ENCODE data around the gene XRRA1. TPM values are rescaled to one million over a fixed set of nuclear protein-coding genes. Genes with fewer than 3 reads are reported as not detected.

XRRA1 gene
- total RNA-seq, 1 experiment from 2014 or later: 17.3 TPM

DNA sequence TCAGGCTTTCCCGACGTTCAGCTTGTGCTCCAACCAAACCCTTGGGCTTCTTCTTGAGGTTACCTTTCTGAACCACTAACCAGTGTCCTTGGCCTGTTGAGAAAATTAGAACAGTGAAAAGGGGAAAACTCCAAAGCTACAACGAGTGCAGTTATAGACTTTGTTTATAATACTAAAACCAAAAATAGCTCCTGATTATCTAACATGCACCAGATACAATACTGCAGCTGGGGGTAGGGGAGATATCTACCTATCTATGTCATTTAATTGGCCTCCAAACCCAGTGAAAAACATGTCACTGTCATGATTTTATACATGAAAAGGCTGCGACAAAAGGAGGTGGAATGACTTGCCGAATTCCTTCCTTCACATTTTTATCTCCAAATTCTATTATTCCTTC lies 11.9 kb downstream of the XRRA1 start:
- Histone ChIP-seq H3K4me3 (replicated peaks in 1 of 2; ENCODE audit: low read depth in 1 of 2, low read length in 2 of 2) (no peak overlapping the region), H3K4me1 (ENCODE audit: control insufficient read depth in 1 of 2, insufficient read depth in 2 of 2, low read length in 2 of 2) (no peaks in the 10 kb centered on the region), H3K79me2 (ENCODE audit: insufficient read depth, low read length) (no peaks in the 10 kb centered on the region), H2AFZ (ENCODE audit: low read depth, low read length, poor library complexity, severe bottlenecking) (no peak overlapping the region), H3K27me3 (ENCODE audit: insufficient read depth, low read length) (no peaks in the 10 kb centered on the region), H3K27ac (ENCODE audit: low read depth, low read length) (no peak overlapping the region), H3K4me2 (ENCODE audit: low read length) (no peak overlapping the region), H3K9me2 (ENCODE audit: insufficient read depth) (no peaks in the 10 kb centered on the region), H3K36me3 (ENCODE audit: control insufficient read depth in 1 of 2, insufficient read depth in 2 of 2, low read length in 2 of 2) (peaks cover 13 to 16% of the 10 kb centered on the region in 2 experiments; a peak in 2 of 4 replicates), H4K20me1 (ENCODE audit: insufficient read depth) (no peaks in the 10 kb centered on the region), H3K9me3 (ENCODE audit: control insufficient read depth in 1 of 2, insufficient read depth in 1 of 2, low read depth in 1 of 2, low read length in 2 of 2) (no peaks in the 10 kb centered on the region), H3K9ac (ENCODE audit: low read length) (no peak overlapping the region)
- POLR2A ChIA-PET: no interaction called here
- intact Hi-C loops (cut with micrococcal nuclease): no loop called here
- TF ChIP-seq FOSL1 (IDR thresholded peaks at IDR 0.05; ENCODE audit: low read depth): no peak
- TF ChIP-seq CBX3 (IDR thresholded peaks at IDR 0.05; ENCODE audit: low read depth): no peak
- TF ChIP-seq, protein P1, sequence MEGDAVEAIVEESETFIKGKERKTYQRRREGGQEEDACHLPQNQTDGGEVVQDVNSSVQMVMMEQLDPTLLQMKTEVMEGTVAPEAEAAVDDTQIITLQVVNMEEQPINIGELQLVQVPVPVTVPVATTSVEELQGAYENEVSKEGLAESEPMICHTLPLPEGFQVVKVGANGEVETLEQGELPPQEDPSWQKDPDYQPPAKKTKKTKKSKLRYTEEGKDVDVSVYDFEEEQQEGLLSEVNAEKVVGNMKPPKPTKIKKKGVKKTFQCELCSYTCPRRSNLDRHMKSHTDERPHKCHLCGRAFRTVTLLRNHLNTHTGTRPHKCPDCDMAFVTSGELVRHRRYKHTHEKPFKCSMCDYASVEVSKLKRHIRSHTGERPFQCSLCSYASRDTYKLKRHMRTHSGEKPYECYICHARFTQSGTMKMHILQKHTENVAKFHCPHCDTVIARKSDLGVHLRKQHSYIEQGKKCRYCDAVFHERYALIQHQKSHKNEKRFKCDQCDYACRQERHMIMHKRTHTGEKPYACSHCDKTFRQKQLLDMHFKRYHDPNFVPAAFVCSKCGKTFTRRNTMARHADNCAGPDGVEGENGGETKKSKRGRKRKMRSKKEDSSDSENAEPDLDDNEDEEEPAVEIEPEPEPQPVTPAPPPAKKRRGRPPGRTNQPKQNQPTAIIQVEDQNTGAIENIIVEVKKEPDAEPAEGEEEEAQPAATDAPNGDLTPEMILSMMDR (IDR thresholded peaks at IDR 0.05 in 2 of 3, conservative IDR thresholded peaks at IDR 0.05 in 1 of 3; ENCODE audit: borderline replicate concordance in 1 of 3, insufficient read depth in 1 of 3, low read depth in 2 of 3, low read length in 2 of 3): no peak
- no peak for TF ChIP-seq SP1 (IDR thresholded peaks at IDR 0.05; ENCODE audit: low read depth)
- TF ChIP-seq TCF7L2 (IDR thresholded peaks at IDR 0.05; ENCODE audit: borderline replicate concordance, extremely low read depth, insufficient read depth, insufficient read length): no peak
- TF ChIP-seq, protein P2, sequence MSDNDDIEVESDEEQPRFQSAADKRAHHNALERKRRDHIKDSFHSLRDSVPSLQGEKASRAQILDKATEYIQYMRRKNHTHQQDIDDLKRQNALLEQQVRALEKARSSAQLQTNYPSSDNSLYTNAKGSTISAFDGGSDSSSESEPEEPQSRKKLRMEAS (IDR thresholded peaks at IDR 0.05): no peak
- TF ChIP-seq POLR2A (IDR thresholded peaks at IDR 0.05; ENCODE audit: borderline replicate concordance, extremely low read depth, insufficient read depth, insufficient read length): no peak
- no peak for TF ChIP-seq ELF1 (IDR thresholded peaks at IDR 0.05; ENCODE audit: borderline replicate concordance, low read depth)
- TF ChIP-seq, protein P3, sequence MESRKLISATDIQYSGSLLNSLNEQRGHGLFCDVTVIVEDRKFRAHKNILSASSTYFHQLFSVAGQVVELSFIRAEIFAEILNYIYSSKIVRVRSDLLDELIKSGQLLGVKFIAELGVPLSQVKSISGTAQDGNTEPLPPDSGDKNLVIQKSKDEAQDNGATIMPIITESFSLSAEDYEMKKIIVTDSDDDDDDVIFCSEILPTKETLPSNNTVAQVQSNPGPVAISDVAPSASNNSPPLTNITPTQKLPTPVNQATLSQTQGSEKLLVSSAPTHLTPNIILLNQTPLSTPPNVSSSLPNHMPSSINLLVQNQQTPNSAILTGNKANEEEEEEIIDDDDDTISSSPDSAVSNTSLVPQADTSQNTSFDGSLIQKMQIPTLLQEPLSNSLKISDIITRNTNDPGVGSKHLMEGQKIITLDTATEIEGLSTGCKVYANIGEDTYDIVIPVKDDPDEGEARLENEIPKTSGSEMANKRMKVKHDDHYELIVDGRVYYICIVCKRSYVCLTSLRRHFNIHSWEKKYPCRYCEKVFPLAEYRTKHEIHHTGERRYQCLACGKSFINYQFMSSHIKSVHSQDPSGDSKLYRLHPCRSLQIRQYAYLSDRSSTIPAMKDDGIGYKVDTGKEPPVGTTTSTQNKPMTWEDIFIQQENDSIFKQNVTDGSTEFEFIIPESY (IDR thresholded peaks at IDR 0.05; ENCODE audit: extremely low read depth, insufficient replicate concordance, low read length): no peak
- TF ChIP-seq, protein P4, sequence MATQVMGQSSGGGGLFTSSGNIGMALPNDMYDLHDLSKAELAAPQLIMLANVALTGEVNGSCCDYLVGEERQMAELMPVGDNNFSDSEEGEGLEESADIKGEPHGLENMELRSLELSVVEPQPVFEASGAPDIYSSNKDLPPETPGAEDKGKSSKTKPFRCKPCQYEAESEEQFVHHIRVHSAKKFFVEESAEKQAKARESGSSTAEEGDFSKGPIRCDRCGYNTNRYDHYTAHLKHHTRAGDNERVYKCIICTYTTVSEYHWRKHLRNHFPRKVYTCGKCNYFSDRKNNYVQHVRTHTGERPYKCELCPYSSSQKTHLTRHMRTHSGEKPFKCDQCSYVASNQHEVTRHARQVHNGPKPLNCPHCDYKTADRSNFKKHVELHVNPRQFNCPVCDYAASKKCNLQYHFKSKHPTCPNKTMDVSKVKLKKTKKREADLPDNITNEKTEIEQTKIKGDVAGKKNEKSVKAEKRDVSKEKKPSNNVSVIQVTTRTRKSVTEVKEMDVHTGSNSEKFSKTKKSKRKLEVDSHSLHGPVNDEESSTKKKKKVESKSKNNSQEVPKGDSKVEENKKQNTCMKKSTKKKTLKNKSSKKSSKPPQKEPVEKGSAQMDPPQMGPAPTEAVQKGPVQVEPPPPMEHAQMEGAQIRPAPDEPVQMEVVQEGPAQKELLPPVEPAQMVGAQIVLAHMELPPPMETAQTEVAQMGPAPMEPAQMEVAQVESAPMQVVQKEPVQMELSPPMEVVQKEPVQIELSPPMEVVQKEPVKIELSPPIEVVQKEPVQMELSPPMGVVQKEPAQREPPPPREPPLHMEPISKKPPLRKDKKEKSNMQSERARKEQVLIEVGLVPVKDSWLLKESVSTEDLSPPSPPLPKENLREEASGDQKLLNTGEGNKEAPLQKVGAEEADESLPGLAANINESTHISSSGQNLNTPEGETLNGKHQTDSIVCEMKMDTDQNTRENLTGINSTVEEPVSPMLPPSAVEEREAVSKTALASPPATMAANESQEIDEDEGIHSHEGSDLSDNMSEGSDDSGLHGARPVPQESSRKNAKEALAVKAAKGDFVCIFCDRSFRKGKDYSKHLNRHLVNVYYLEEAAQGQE (IDR thresholded peaks at IDR 0.05; ENCODE audit: low read depth): no peak
- TF ChIP-seq JUND (IDR thresholded peaks at IDR 0.05): no peak
- no peak for TF ChIP-seq EZH2phosphoT487 (IDR thresholded peaks at IDR 0.05; ENCODE audit: borderline replicate concordance)
- no peak for TF ChIP-seq SIN3A (IDR thresholded peaks at IDR 0.05; ENCODE audit: low read depth)
- no peak for TF ChIP-seq EZH2 (IDR thresholded peaks at IDR 0.05)
- TF ChIP-seq CEBPB (IDR thresholded peaks at IDR 0.05; ENCODE audit: low read depth): no peak
- TF ChIP-seq, protein P5, sequence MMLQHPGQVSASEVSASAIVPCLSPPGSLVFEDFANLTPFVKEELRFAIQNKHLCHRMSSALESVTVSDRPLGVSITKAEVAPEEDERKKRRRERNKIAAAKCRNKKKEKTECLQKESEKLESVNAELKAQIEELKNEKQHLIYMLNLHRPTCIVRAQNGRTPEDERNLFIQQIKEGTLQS (IDR thresholded peaks at IDR 0.05): no peak
- TF ChIP-seq RAD21 (IDR thresholded peaks at IDR 0.05; ENCODE audit: low read depth): no peak
- DNase-seq (ENCODE audit: low read depth, low spot score) (no peak), ATAC-seq (no peak)
- no TSS peak for BruUV-seq (replicated peaks)
- CTCF ChIA-PET: interaction anchor here (1.4 kb wide), 1 partner anchor 312 kb away, joined by 3 read pairs; no protein-coding TSS in a partner anchor
- RAD21 ChIA-PET (ENCODE audit: low non-redundant PET in 1 of 2, low total read pairs in 2 of 2, uncharacterized antibody in 2 of 2, unreplicated experiment in 2 of 2): no interaction called here
